HCT116 (cell line): ENCODE data around the gene RNF212B.

ENCODE experiments used
- CTCF ChIP-seq, 3 experiments: fragments of 200-600 bp in 1 of 3; sonication (generic) in 1 of 3; IDR thresholded peaks in 2 of 3; conservative IDR thresholded peaks in 1 of 3; 2 replicates each; pipeline ENCODE4 v1.5.1; 2012 to 2017; ENCODE audit warnings: low read depth in 2 of 3, low read length in 2 of 3, antibody characterized with exemption in 1 of 3, borderline replicate concordance in 1 of 3, control low read depth in 1 of 3, mild to moderate bottlenecking in 1 of 3, mixed read lengths in 1 of 3, mixed run types in 1 of 3, moderate library complexity in 1 of 3; ENCODE audit not compliant: insufficient read depth in 1 of 3
- EZH2 ChIP-seq: fragments of 200-600 bp; sonication (generic); IDR thresholded peaks from 2 replicates; pipeline ENCODE4 v1.6.1; 2017; ENCODE audit warnings: antibody characterized with exemption, mixed run types
- POLR2A ChIP-seq: IDR thresholded peaks from 2 replicates; pipeline ENCODE4 v1.7.0; 2011; ENCODE audit warnings: borderline replicate concordance; ENCODE audit not compliant: insufficient read depth, insufficient read length; ENCODE audit errors: extremely low read depth
- POLR2AphosphoS5 ChIP-seq: IDR thresholded peaks from 2 replicates; pipeline ENCODE4 v1.6.1; 2011; ENCODE audit warnings: mild to moderate bottlenecking, low read depth, low read length, moderate library complexity
- REST ChIP-seq: IDR thresholded peaks from 2 replicates; pipeline ENCODE4 v1.6.1; 2012; ENCODE audit warnings: low read depth
- SP1 ChIP-seq: IDR thresholded peaks from 2 replicates; pipeline ENCODE4 v1.6.1; 2012; ENCODE audit warnings: low read depth
- SRF ChIP-seq: IDR thresholded peaks from 2 replicates; pipeline ENCODE4 v1.6.1; 2012; ENCODE audit warnings: low read depth
- TCF7L2 ChIP-seq: IDR thresholded peaks from 2 replicates; pipeline ENCODE4 v1.7.0; 2011; ENCODE audit warnings: borderline replicate concordance, inconsistent platforms; ENCODE audit not compliant: insufficient read depth, insufficient read length; ENCODE audit errors: extremely low read depth
- YY1 ChIP-seq: IDR thresholded peaks from 2 replicates; pipeline ENCODE4 v1.6.1; 2011; ENCODE audit warnings: low read length, low read depth, moderate library complexity, mild to moderate bottlenecking; ENCODE audit not compliant: insufficient replicate concordance; ENCODE audit errors: extremely low read depth
- ZFX ChIP-seq: fragments of 450-650 bp; IDR thresholded peaks from 2 replicates; pipeline ENCODE4 v1.6.1; 2017

- no peak for TF ChIP-seq POLR2AphosphoS5
- no peak for TF ChIP-seq POLR2A
- no peak for TF ChIP-seq CTCF (IDR thresholded peaks at IDR 0.05 in 2 of 3, conservative IDR thresholded peaks at IDR 0.05 in 1 of 3; ENCODE audit: borderline replicate concordance in 1 of 3, insufficient read depth in 1 of 3, low read depth in 2 of 3, low read length in 2 of 3)
- no peak for TF ChIP-seq REST
- TF ChIP-seq EZH2: no peak
- TF ChIP-seq SRF: no peak
- TF ChIP-seq TCF7L2: no peak
- no peak for TF ChIP-seq YY1
- TF ChIP-seq SP1: no peak
- TF ChIP-seq ZFX: no peak
Measured at GRCh38 chr14:23237772-23238594, at the start of gene RNF212B.
